Spinal cord (tissue), 10 donors: ENCODE data around the gene DCAF17. TPM values are rescaled to one million over a fixed set of nuclear protein-coding genes. Genes with fewer than 3 reads are reported as not detected.

Experiments
- DNase-seq, 6 donors: peaks; one replicate each; pipeline versions ENCODE4 v3.0.0 to v3.0.0-alpha.2; 2013 to 2015; ENCODE audit warnings: low spot score in 6 of 6, low read depth in 4 of 6
- H3K27ac ChIP-seq: one replicate; pipeline ENCODE4 v1.5.1; 2013; ENCODE audit warnings: low read depth, low read length, control low read depth
- H3K27me3 ChIP-seq: one replicate; pipeline ENCODE4 v1.6.1; 2013; ENCODE audit warnings: low read length; ENCODE audit not compliant: control insufficient read depth, insufficient read depth
- H3K36me3 ChIP-seq: one replicate; pipeline ENCODE4 v1.6.1; 2013; ENCODE audit warnings: low read length; ENCODE audit not compliant: control insufficient read depth, insufficient read depth
- H3K4me1 ChIP-seq: one replicate; pipeline ENCODE4 v1.6.1; 2013; ENCODE audit warnings: low read length; ENCODE audit not compliant: control insufficient read depth, insufficient read depth
- H3K4me3 ChIP-seq: one replicate; pipeline ENCODE4 v1.5.1; 2013; ENCODE audit warnings: low read depth, low read length, control low read depth
- H3K9me3 ChIP-seq: one replicate; pipeline ENCODE4 v1.6.1; 2013; ENCODE audit warnings: low read length; ENCODE audit not compliant: control insufficient read depth, insufficient read depth
- WGBS: methylation state at CpG from one replicate; pipeline ENCODE4 v1.1.5; 2013; ENCODE audit warnings: missing lambda C conversion rate; ENCODE audit not compliant: insufficient coverage; 5-methylcytosine and 5-hydroxymethylcytosine counted together
- polyA plus RNA-seq, 2 donors: library from polyadenylated mRNA; unstranded; fragments of 120-200 nt; gene quantifications; one replicate each; pipeline ENCODE4 v1.2.1, GENCODE V29; 2013; ENCODE audit not compliant: insufficient read length in 2 of 2
- total RNA-seq, 2 donors: library from RNA; depleted of rRNA in 1 of 2; stranded (reverse); fragments of 120-200 nt in 1 of 2; fragments of >200 nt in 1 of 2; gene quantifications; one replicate each; pipeline versions ENCODE4 v1.2.3 to v1.2.4, GENCODE V29; 2013 to 2014
- donor health status: healthy.

Gene DCAF17
- total and polyA plus RNA-seq, 4 donors = 19.7 to 55.6 (median 26.8) TPM

DNA sequence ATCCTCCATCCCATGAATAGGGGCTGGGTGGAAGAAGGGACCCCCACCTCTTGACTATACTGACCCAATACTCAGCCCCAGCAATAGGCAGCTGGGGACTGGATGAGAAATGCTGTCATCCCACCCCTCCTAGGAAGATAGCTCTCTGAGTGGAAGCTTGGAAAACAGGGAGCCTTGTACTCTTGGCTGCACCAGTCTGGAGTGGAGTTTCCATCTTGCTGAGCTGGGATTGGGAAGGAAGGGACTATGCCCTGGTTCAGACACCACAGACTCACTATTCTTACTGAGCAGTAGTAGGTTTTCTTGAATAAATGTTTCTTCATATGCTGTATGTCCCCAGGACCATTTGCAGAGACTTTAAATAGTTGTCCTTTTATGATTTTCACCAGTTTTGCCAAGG, 7.4 kb downstream of the DCAF17 start:
- no peaks in the 10 kb centered on the region for H3K9me3 ChIP-seq
- no peaks in the 10 kb centered on the region for H3K27me3 ChIP-seq
- H3K27ac ChIP-seq = no peak overlapping the region
- H3K4me3 ChIP-seq = no peak overlapping the region
- peaks cover 31% of the 10 kb centered on the region for H3K36me3 ChIP-seq
- no peaks in the 10 kb centered on the region for H3K4me1 ChIP-seq
- DNase-seq = no peak

DNA sequence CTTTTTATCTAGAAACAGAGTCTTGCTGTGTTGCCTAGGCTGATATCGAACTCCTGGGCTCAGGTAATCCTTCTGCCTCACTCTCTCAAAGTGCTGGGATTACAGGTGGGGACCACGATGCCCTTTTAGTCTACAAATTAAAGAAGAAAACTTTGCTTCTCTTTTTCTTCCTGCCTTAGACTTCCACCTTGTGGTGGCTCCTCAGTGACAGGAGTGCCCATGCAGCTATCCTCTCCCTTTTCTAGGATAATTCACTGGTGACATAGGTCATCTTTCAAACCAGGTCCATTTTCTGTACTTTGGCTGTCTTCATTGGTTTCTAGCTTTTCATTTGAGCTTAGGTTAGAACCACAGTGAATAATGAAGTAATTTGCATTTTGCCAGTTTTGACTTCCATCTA, 13.6 kb downstream of the DCAF17 start:
- DNase-seq = no peak
- no peaks in the 10 kb centered on the region for H3K27me3 ChIP-seq
- peaks cover 11% of the 10 kb centered on the region for H3K36me3 ChIP-seq
- H3K9me3 ChIP-seq = no peaks in the 10 kb centered on the region
- H3K4me3 ChIP-seq = no peak overlapping the region
- H3K27ac ChIP-seq = no peak overlapping the region
- WGBS = 79% methylated on average over 2 of the region's 2 CpGs
- no peaks in the 10 kb centered on the region for H3K4me1 ChIP-seq

DNA sequence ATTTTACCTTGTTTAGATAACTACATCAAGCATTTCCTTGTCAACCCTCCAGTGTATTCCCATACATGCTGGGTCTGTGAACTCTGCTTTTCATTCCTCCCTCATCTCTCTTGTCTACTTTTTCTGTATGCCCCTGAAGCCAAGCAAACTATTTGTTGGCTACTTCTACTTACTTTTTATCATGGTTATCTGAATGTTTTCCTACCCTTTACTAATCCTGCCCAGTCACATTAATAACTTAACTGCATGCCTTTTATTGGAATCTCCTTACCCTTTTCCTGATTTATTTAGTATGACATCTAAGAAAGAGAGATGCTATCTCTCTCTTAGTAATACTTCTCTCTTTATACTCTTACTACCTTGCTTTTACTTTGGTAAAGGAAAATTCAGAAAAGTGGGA, 17.0 kb downstream of the DCAF17 start:
- peaks cover 13% of the 10 kb centered on the region for H3K36me3 ChIP-seq
- H3K27ac ChIP-seq = no peak overlapping the region
- H3K27me3 ChIP-seq = no peaks in the 10 kb centered on the region
- H3K4me3 ChIP-seq = no peak overlapping the region
- no peaks in the 10 kb centered on the region for H3K4me1 ChIP-seq
- no peaks in the 10 kb centered on the region for H3K9me3 ChIP-seq
- no peak for DNase-seq

DNA sequence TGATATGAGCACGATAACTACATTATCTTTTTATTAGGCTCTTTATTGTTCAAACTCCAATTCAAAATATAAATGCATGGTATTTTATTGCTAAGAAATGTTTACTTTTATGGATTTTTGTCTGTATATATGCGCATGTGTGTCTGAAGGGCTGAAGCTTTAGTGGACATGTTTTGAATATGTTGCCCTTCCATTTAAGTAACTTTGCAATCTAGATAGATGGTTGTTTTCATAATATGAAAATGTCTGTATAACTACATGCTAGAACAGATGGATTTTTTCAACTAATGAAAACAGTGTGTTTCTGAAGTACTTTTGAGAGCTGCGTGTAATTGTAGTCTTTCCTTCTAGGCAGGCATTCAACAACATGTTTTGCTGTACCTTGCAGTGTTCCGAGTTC, 18.7 kb downstream of the DCAF17 start:
- H3K36me3 ChIP-seq = peaks cover 8% of the 10 kb centered on the region
- no CpG with 5 or more reads among the region's 4 CpGs for WGBS
- H3K4me3 ChIP-seq = no peak overlapping the region

DNA sequence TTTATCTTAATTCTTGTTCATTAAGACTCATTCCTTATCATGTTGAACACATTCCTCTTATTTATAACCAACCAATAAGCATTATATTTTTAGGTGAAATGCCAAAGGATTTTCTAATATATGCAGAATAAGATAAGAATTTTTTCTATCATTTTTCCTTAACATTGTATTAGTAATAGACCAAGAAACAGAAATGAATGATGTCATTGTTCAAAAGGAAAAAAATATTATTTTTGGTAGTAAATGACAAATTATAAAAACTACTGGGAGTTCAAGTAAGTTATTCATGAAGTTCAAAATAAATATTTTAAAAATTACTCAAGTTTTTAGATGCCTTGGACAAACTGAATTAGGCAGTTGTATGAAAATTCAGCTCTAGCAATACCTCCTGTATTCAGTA, 25.5 kb downstream of the DCAF17 start:
- H3K27ac ChIP-seq = no peak overlapping the region
- no peak for DNase-seq
- no peaks in the 10 kb centered on the region for H3K4me1 ChIP-seq
- peaks cover 9% of the 10 kb centered on the region for H3K36me3 ChIP-seq
- H3K9me3 ChIP-seq = no peaks in the 10 kb centered on the region
- H3K4me3 ChIP-seq = no peak overlapping the region
- no peaks in the 10 kb centered on the region for H3K27me3 ChIP-seq

More for the DNA sequence above, 18.7 kb downstream of the DCAF17 start:
- H3K27me3 ChIP-seq = no peaks in the 10 kb centered on the region
- no peaks in the 10 kb centered on the region for H3K9me3 ChIP-seq
- no peak for DNase-seq
- H3K27ac ChIP-seq = no peak overlapping the region
- no peaks in the 10 kb centered on the region for H3K4me1 ChIP-seq

DNA sequence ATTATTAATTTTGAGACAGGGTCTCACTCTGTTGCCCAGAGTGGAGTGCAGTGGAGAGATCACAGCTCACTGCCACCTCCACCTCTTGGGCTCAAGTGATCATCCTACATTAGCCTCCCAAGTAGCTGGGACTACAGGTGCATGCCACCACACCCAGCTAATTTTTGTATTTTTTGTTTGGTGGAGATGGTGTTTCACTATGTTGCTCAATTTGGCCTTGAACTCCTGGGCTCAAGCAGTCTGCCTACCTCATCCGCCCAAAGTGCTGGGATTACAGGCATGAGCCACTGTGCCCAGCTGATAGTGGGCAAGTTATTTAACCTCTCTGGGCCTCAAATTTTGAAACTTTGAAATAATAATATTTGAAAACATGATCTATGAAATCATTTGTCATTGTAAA, 26.5 kb downstream of the DCAF17 start:
- Histone ChIP-seq H3K27ac (no peak overlapping the region), H3K4me1 (no peaks in the 10 kb centered on the region), H3K27me3 (no peaks in the 10 kb centered on the region), H3K4me3 (no peak overlapping the region), H3K9me3 (no peaks in the 10 kb centered on the region), H3K36me3 (peaks cover 9% of the 10 kb centered on the region)
- WGBS = no CpG with 5 or more reads among the region's 1 CpG
- no peak for DNase-seq

DNA sequence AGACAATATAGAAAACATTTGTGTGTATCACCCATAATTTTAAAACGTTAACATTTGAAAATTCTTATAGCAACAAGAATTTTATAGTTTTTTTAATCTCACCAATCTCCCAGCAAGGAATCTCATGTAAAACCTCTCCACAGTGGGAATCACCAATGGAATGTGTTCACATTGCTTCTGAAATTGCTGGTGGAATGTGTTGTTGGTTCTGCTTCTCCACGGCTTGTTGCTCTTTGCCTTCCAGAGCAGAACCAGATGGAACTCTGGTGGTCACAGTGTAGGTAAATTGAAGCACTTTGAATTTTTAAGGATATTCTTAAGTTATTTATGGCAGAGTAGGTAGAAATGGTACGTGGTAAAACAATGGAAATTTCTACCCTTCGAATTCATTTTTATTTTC, 35.1 kb downstream of the DCAF17 start:
- Histone ChIP-seq H3K27ac (no peak overlapping the region), H3K27me3 (no peaks in the 10 kb centered on the region), H3K4me1 (no peaks in the 10 kb centered on the region), H3K36me3 (peaks cover 19% of the 10 kb centered on the region), H3K9me3 (no peaks in the 10 kb centered on the region), H3K4me3 (no peak overlapping the region)
- no peak for DNase-seq
- 71% methylated on average over 1 of the region's 4 CpGs for WGBS

DNA sequence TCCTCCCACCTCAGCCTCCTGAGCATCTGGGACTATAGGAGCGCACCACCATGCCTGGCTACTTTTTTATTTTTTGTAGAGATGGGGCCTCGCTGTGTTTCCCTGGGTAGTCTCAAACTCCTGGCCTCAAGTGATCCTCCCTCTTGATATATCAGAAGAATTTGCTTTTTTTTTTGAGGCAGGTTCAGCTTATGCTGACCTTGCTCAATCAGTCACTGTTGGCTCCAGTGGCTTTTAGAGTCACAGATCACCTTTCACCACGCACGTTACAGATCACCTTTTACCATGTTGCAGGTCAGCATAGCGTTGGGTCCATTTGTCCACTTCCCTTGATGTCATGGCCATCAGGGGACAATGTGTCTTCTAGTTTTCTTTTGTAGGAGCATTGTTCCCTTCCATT, 36.1 kb downstream of the DCAF17 start:
- Histone ChIP-seq H3K4me1 (no peaks in the 10 kb centered on the region), H3K4me3 (no peak overlapping the region), H3K27ac (no peak overlapping the region), H3K9me3 (no peaks in the 10 kb centered on the region), H3K27me3 (no peaks in the 10 kb centered on the region), H3K36me3 (peaks cover 19% of the 10 kb centered on the region)
- DNase-seq = no peak
- 80% methylated on average over 2 of the region's 5 CpGs for WGBS

DNA sequence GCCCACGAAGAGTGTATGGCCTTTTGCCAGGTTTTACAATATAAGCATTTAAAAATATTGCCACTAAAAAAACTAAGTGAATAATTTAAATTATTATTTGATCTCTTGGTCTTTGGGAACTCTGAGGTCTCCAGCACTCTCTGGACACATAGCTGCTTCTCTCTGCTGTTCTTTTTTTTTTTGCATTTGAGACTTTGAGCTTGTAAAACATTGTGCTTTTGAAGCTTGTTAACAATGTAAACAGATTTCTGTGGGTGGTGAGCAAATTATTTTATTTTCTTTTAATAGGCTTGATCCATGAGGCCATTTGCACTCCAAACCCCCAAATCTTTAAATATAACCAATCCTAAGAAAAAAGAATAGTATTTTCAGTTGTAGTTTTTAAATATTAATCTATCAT, 42.0 kb downstream of the DCAF17 start:
- no peak for DNase-seq
- no peaks in the 10 kb centered on the region for H3K9me3 ChIP-seq
- H3K36me3 ChIP-seq = peaks cover 13% of the 10 kb centered on the region
- H3K4me3 ChIP-seq = no peak overlapping the region
- no CpG with 5 or more reads among the region's 1 CpG for WGBS
- H3K27ac ChIP-seq = no peak overlapping the region
- H3K4me1 ChIP-seq = no peaks in the 10 kb centered on the region
- H3K27me3 ChIP-seq = no peaks in the 10 kb centered on the region

DNA sequence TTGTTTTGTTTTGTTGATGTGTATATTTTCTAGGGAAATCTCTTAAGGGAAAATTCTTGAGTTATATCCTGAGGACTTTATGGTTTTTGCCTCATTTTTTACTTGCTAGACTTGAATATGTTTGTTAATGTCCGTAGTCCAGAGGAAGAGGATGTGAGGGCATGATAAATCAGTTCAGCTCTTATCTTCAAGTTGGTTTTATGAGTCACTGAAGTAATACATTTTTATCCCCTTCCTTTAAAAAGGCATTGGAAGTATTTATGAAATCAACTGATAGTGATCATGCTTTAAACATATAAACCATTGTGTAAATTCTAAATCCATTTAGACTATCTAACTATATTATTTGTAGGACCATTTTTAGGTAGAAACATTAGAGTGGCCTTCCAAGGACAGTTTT, 44.3 kb downstream of the DCAF17 start:
- Histone ChIP-seq H3K36me3 (peaks cover 6% of the 10 kb centered on the region), H3K27ac (no peak overlapping the region), H3K9me3 (no peaks in the 10 kb centered on the region), H3K27me3 (no peaks in the 10 kb centered on the region), H3K4me3 (no peak overlapping the region), H3K4me1 (no peaks in the 10 kb centered on the region)
- no peak for DNase-seq
- no CpG with 5 or more reads among the region's 1 CpG for WGBS
